DND-41 (cell line): ENCODE measurements around the gene ZNF518B.

Experiments
- ATAC-seq: fragments of 200-7000 bp; cut with Tn5 transposase; 3 replicates; pipeline ENCODE4 v1.9.1; 2021; ENCODE audit warnings: low read depth; ENCODE audit not compliant: insufficient read depth
- DNase-seq: peaks from one replicate; pipeline ENCODE4 v3.0.0-alpha.2; 2020
- H2AFZ ChIP-seq: 2 replicates; pipeline ENCODE4 v1.6.0; 2012; ENCODE audit warnings: low read depth, low read length
- H3K27ac ChIP-seq: 2 replicates; pipeline ENCODE4 v1.5.1; 2012; ENCODE audit warnings: low read length, inconsistent platforms
- H3K27me3 ChIP-seq: fragments of 200-600 bp; sonication (generic); 2 replicates; pipeline ENCODE4 v1.6.0; 2012; ENCODE audit warnings: low read length, mild to moderate bottlenecking, inconsistent platforms; ENCODE audit not compliant: insufficient read depth, poor library complexity
- H3K36me3 ChIP-seq: 2 replicates; pipeline ENCODE4 v1.5.1; 2012; ENCODE audit warnings: low read length, inconsistent platforms; ENCODE audit not compliant: insufficient read depth
- H3K4me1 ChIP-seq: 2 replicates; pipeline ENCODE4 v1.5.1; 2012; ENCODE audit warnings: mild to moderate bottlenecking, low read length; ENCODE audit not compliant: insufficient read depth
- H3K4me2 ChIP-seq: 2 replicates; pipeline ENCODE4 v1.6.0; 2012; ENCODE audit warnings: mild to moderate bottlenecking, moderate library complexity, low read length, inconsistent platforms; ENCODE audit not compliant: insufficient read depth
- H3K4me3 ChIP-seq, 2 experiments: fragments of 200-600 bp in 1 of 2; shearing (Covaris generic) in 1 of 2; 2 replicates each; pipeline ENCODE4 v1.5.1; 2012 to 2016; ENCODE audit warnings: inconsistent platforms in 2 of 2, low read length in 2 of 2, mild to moderate bottlenecking in 2 of 2, low read depth in 1 of 2, moderate library complexity in 1 of 2
- H3K79me2 ChIP-seq: 2 replicates; pipeline ENCODE4 v1.6.0; 2012; ENCODE audit warnings: low read length, inconsistent platforms; ENCODE audit not compliant: insufficient read depth
- H3K9ac ChIP-seq: 2 replicates; pipeline ENCODE4 v1.6.0; 2012; ENCODE audit warnings: low read depth, mild to moderate bottlenecking, inconsistent platforms, low read length, moderate library complexity
- H3K9me3 ChIP-seq: 2 replicates; pipeline ENCODE4 v1.5.1; 2012; ENCODE audit warnings: low read length, moderate library complexity, mild to moderate bottlenecking, inconsistent platforms; ENCODE audit not compliant: insufficient read depth, severe bottlenecking
- H4K20me1 ChIP-seq: 2 replicates; pipeline ENCODE4 v1.6.0; 2012; ENCODE audit warnings: low read length; ENCODE audit not compliant: insufficient read depth
- CTCF ChIP-seq: IDR thresholded peaks from 2 replicates; pipeline ENCODE4 v1.5.1; 2012; ENCODE audit warnings: borderline replicate concordance, low read length, moderate library complexity, mild to moderate bottlenecking; ENCODE audit not compliant: poor library complexity, severe bottlenecking; ENCODE audit errors: extremely low read depth
- EZH2 ChIP-seq: IDR thresholded peaks from 3 replicates; pipeline ENCODE4 v1.6.1; 2012; ENCODE audit warnings: borderline replicate concordance, low read depth, mild to moderate bottlenecking, moderate library complexity, low read length, inconsistent platforms; ENCODE audit not compliant: severe bottlenecking

Gene ZNF518B

GRCh38 chr4:10416441-10416840 is 40.8 kb downstream of the ZNF518B start:
- Histone ChIP-seq H3K27me3 (no peaks in the 10 kb centered on the region), H2AFZ (no peak overlapping the region), H4K20me1 (no peaks in the 10 kb centered on the region), H3K36me3 (no peaks in the 10 kb centered on the region), H3K4me1 (no peaks in the 10 kb centered on the region), H3K79me2 (no peaks in the 10 kb centered on the region), H3K4me2 (no peak overlapping the region), H3K9ac (no peak overlapping the region), H3K27ac (no peak overlapping the region), H3K9me3 (no peaks in the 10 kb centered on the region), H3K4me3 (no peak overlapping the region)
- TF ChIP-seq EZH2 (no peak), CTCF (no peak)
- ATAC-seq: peak; percentile 90
- peak; percentile 53 for DNase-seq

GRCh38 chr4:10413177-10413576 is 44.0 kb downstream of the ZNF518B start:
- no peak overlapping the region for H3K4me2 ChIP-seq
- H4K20me1 ChIP-seq: no peaks in the 10 kb centered on the region
- TF ChIP-seq CTCF: no peak
- no peak for TF ChIP-seq EZH2
- no peaks in the 10 kb centered on the region for H3K4me1 ChIP-seq
- ATAC-seq (no peak), DNase-seq (no peak)
- H2AFZ ChIP-seq: no peak overlapping the region
- H3K27me3 ChIP-seq: no peaks in the 10 kb centered on the region
- H3K4me3 ChIP-seq: no peak overlapping the region
- H3K9ac ChIP-seq: no peak overlapping the region
- no peaks in the 10 kb centered on the region for H3K79me2 ChIP-seq
- no peaks in the 10 kb centered on the region for H3K36me3 ChIP-seq
- no peak overlapping the region for H3K27ac ChIP-seq
- H3K9me3 ChIP-seq: no peaks in the 10 kb centered on the region

- Histone ChIP-seq H3K9me3 (no peaks in the 10 kb centered on the region), H3K9ac (no peak overlapping the region), H3K4me1 (no peaks in the 10 kb centered on the region), H3K27ac (no peak overlapping the region), H3K4me3 (no peak overlapping the region), H3K79me2 (no peaks in the 10 kb centered on the region), H4K20me1 (no peaks in the 10 kb centered on the region), H3K4me2 (no peak overlapping the region), H3K36me3 (no peaks in the 10 kb centered on the region), H3K27me3 (no peaks in the 10 kb centered on the region), H2AFZ (no peak overlapping the region)
- DNase-seq (no peak), ATAC-seq (no peak)
- TF ChIP-seq EZH2 (no peak), CTCF (no peak)
Measured at GRCh38 chr4:10405672-10406071, 51.6 kb downstream of the ZNF518B start.
